Frontal cortex (tissue), 4 donors: Measurements from ENCODE around the gene ST3GAL6. TPM values are rescaled to one million over a fixed set of nuclear protein-coding genes. Genes with fewer than 3 reads are reported as not detected.

Experiments
- DNase-seq, 2 donors: peaks; one replicate each; pipeline ENCODE4 v3.0.0; 2012; ENCODE audit warnings: low spot score in 2 of 2
- FAIRE-seq: peaks from 2 replicates; lab custom pipeline; 2012; peaks lifted over from hg19 to GRCh38; lab: Jason Lieb, UNC
- total RNA-seq: library from RNA; depleted of rRNA; stranded (reverse); fragments of >200 nt; gene quantifications from one replicate; pipeline ENCODE4 v1.2.3, GENCODE V29; 2014
- donor health status: control.
- donor health status: control.
- donor health status: control.

ST3GAL6 gene
- total RNA-seq, 1 donor from 2014 or later, result 18.3 TPM

- DNase-seq, result no peak
- FAIRE-seq, result no peak
Observed at GRCh38 chr3:98737301-98737700, 25.8 kb upstream of the ST3GAL6 start.

- no peak for FAIRE-seq
- DNase-seq, result no peak
Observed at GRCh38 chr3:98739266-98739665, 23.9 kb upstream of the ST3GAL6 start.

- no peak for DNase-seq
- FAIRE-seq, result no peak
Observed at GRCh38 chr3:98740324-98740723, 22.8 kb upstream of the ST3GAL6 start.

GRCh38 chr3:98741121-98741716 is 21.9 kb upstream of the ST3GAL6 start:
- FAIRE-seq, result no peak

GRCh38 chr3:98743071-98743470 is 20.1 kb upstream of the ST3GAL6 start:
- DNase-seq (no peak), FAIRE-seq (no peak)

More at GRCh38 chr3:98741121-98741716, 21.9 kb upstream of the ST3GAL6 start:
- DNase-seq, result no peak

GRCh38 chr3:98744283-98744682 is 18.9 kb upstream of the ST3GAL6 start:
- DNase-seq (no peak), FAIRE-seq (no peak)

- FAIRE-seq (no peak), DNase-seq (no peak)
Observed at GRCh38 chr3:98745718-98746117, 17.4 kb upstream of the ST3GAL6 start.

GRCh38 chr3:98746122-98746521 is 17.0 kb upstream of the ST3GAL6 start:
- DNase-seq (no peak), FAIRE-seq (no peak)

- no peak for FAIRE-seq
- no peak for DNase-seq
Observed at GRCh38 chr3:98746882-98747281, 16.3 kb upstream of the ST3GAL6 start.

- FAIRE-seq, result no peak
- no peak for DNase-seq
Observed at GRCh38 chr3:98750276-98750919, 12.7 kb upstream of the ST3GAL6 start.

- no peak for FAIRE-seq
- no peak for DNase-seq
Observed at GRCh38 chr3:98754483-98754882, 8.7 kb upstream of the ST3GAL6 start.

- FAIRE-seq, result no peak
- no peak for DNase-seq
Observed at GRCh38 chr3:98755601-98756000, 7.5 kb upstream of the ST3GAL6 start.

GRCh38 chr3:98759629-98760028 is 3.5 kb upstream of the ST3GAL6 start:
- FAIRE-seq, result no peak
- no peak for DNase-seq

GRCh38 chr3:98761643-98762229 is 1.4 kb upstream of the ST3GAL6 start:
- FAIRE-seq, result no peak
- no peak for DNase-seq

- FAIRE-seq (no peak), DNase-seq (no peak)
Observed at GRCh38 chr3:98763819-98764418, 779 bp downstream of the ST3GAL6 start.

- FAIRE-seq, result no peak
- DNase-seq, result no peak
Observed at GRCh38 chr3:98764472-98764884, 1.3 kb downstream of the ST3GAL6 start.

- no peak for FAIRE-seq
- no peak for DNase-seq
Observed at GRCh38 chr3:98765721-98766120, 2.6 kb downstream of the ST3GAL6 start.

GRCh38 chr3:98766924-98767323 is 3.8 kb downstream of the ST3GAL6 start:
- FAIRE-seq (no peak), DNase-seq (no peak)

GRCh38 chr3:98768961-98769360 is 5.8 kb downstream of the ST3GAL6 start:
- no peak for DNase-seq
- FAIRE-seq, result no peak

- no peak for FAIRE-seq
Observed at GRCh38 chr3:98769448-98769847, 6.3 kb downstream of the ST3GAL6 start.

More at GRCh38 chr3:98769448-98769847, 6.3 kb downstream of the ST3GAL6 start:
- DNase-seq, result no peak
